COLO668 (cell line): ENCODE data around the gene WDR1.
A peak's percentile ranks its signal among the peaks of the same experiment; 100 is the strongest.

Experiments used
- DNase-seq: peaks from one replicate; lab custom pipeline; 2025; ENCODE audit not compliant: unreplicated experiment; lab: John Stamatoyannopoulos, UW

Gene WDR1

GRCh38 chr4:10115271-10115796 lies 1.3 kb downstream of the WDR1 start:
- no peak for DNase-seq

GRCh38 chr4:10114607-10115006 lies 2.0 kb downstream of the WDR1 start:
- no peak for DNase-seq

- no peak for DNase-seq
These were observed 2.5 kb downstream of the WDR1 start for GRCh38 chr4:10114147-10114546.

GRCh38 chr4:10113362-10114047 lies 3.1 kb downstream of the WDR1 start:
- no peak for DNase-seq

GRCh38 chr4:10112658-10113284 lies 3.8 kb downstream of the WDR1 start:
- DNase-seq: no peak

GRCh38 chr4:10111067-10111801 lies 5.4 kb downstream of the WDR1 start:
- no peak for DNase-seq

- no peak for DNase-seq
These were observed 6.5 kb downstream of the WDR1 start for GRCh38 chr4:10109995-10110670.

- DNase-seq: no peak
These were observed 7.5 kb downstream of the WDR1 start for GRCh38 chr4:10108818-10109783.

- DNase-seq: no peak
These were observed 8.2 kb downstream of the WDR1 start for GRCh38 chr4:10108391-10108790.

- no peak for DNase-seq
These were observed 9.2 kb downstream of the WDR1 start for GRCh38 chr4:10107111-10108091.

GRCh38 chr4:10106421-10107039 lies 10.1 kb downstream of the WDR1 start:
- no peak for DNase-seq

- DNase-seq: no peak
These were observed 10.7 kb downstream of the WDR1 start for GRCh38 chr4:10105920-10106319.

- no peak for DNase-seq
These were observed 11.2 kb downstream of the WDR1 start for GRCh38 chr4:10105421-10105820.

GRCh38 chr4:10104991-10105276 lies 11.7 kb downstream of the WDR1 start:
- DNase-seq: no peak

- DNase-seq: no peak
These were observed 12.2 kb downstream of the WDR1 start for GRCh38 chr4:10104211-10104990.

- peak; percentile 6 for DNase-seq
These were observed 13.9 kb downstream of the WDR1 start for GRCh38 chr4:10102474-10103332.
